ENCODE data around the gene KCTD18.

Gene KCTD18

GRCh38 chr2:200444530-200444929 is 65.3 kb downstream of the KCTD18 start:
- no peak for DNase-seq
- in situ Hi-C loops (cut with HindIII; ENCODE audit: low pct_ligation_motif_present, low pct_unique_long_range_greater_than_20kb, low sequenced_read_pairs) = no loop called here

- DNase-seq = no peak
- in situ Hi-C loops (cut with HindIII; ENCODE audit: low pct_ligation_motif_present, low pct_unique_long_range_greater_than_20kb, low sequenced_read_pairs) = no loop called here
These were observed 66.0 kb downstream of the KCTD18 start for GRCh38 chr2:200443916-200444315.

GRCh38 chr2:200443376-200443775 is 66.5 kb downstream of the KCTD18 start:
- in situ Hi-C loops (cut with HindIII; ENCODE audit: low pct_ligation_motif_present, low pct_unique_long_range_greater_than_20kb, low sequenced_read_pairs) = no loop called here
- no peak for DNase-seq

DNA sequence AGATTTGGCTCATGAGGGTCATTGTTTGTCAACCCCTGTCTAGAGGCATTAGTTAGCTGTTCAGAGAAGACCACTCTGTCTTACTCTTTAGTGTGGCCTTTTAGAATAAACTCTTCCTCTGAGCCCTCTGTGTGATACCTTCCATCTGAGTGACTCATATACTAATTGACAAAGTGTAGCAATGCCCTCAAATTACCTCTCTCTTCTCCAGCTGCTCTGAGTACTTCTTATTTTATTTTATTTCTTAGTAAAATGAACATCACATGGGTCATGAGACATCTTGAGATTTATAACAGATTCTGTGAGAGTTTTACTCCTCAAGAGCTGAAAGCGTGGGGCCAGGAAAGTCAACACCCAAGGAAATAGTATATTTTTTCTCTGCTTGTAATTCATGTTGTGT is 67.4 kb downstream of the KCTD18 start:
- DNase-seq = no peak
- in situ Hi-C loops (cut with HindIII; ENCODE audit: low pct_ligation_motif_present, low pct_unique_long_range_greater_than_20kb, low sequenced_read_pairs) = no loop called here

DNA sequence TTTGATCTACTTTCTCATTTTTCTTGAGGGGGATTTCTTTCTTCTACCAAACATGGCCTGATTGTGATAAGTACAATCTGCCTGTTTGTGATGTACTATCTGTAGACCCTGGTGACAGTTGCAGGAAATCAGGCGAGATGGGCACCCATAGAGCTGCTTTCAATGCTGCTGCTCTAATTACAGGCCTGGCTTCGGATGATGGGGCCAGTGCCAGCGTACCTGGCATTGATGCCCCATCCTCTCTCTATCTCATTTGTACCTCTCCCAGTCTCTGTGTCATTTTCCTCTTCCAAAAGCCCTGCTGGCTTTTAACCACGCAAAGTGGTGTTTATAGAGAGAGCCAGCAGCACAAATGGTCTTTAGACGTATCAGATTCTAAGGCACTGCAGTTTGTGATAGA is 69.9 kb downstream of the KCTD18 start:
- in situ Hi-C loops (cut with HindIII; ENCODE audit: low pct_ligation_motif_present, low pct_unique_long_range_greater_than_20kb, low sequenced_read_pairs) = no loop called here
- no peak for DNase-seq
